ES-I3 (cell line): Measurements from ENCODE around the gene KRT16.
"Not testable (repeated sequence)": the region's sequence is repeated elsewhere in the genome, so short reads cannot be mapped to it uniquely, and the experiment has no call there.

ENCODE experiments used
- H3K36me3 ChIP-seq: 2 replicates; pipeline ENCODE4 v1.6.1; 2013; ENCODE audit warnings: mild to moderate bottlenecking, low read length, control low read depth, moderate library complexity; ENCODE audit not compliant: insufficient read depth
- H3K4me1 ChIP-seq: 2 replicates; pipeline ENCODE4 v1.6.1; 2013; ENCODE audit warnings: mild to moderate bottlenecking, control low read depth, low read length; ENCODE audit not compliant: insufficient read depth
- H3K9ac ChIP-seq: 2 replicates; pipeline ENCODE4 v1.6.1; 2013; ENCODE audit warnings: low read depth, mild to moderate bottlenecking, low read length, moderate library complexity
- H3K9me3 ChIP-seq: 2 replicates; pipeline ENCODE4 v1.6.1; 2013; ENCODE audit warnings: mild to moderate bottlenecking, low read length, moderate library complexity; ENCODE audit not compliant: control insufficient read depth, insufficient read depth

Gene KRT16

GRCh38 chr17:41595585-41595984 is 17.0 kb downstream of the KRT16 start:
- Histone ChIP-seq H3K9me3 (no peaks in the 10 kb centered on the region), H3K36me3 (no peaks in the 10 kb centered on the region), H3K9ac (no peak overlapping the region), H3K4me1 (no peaks in the 10 kb centered on the region; the same call in 1 of the 2 replicates)

DNA sequence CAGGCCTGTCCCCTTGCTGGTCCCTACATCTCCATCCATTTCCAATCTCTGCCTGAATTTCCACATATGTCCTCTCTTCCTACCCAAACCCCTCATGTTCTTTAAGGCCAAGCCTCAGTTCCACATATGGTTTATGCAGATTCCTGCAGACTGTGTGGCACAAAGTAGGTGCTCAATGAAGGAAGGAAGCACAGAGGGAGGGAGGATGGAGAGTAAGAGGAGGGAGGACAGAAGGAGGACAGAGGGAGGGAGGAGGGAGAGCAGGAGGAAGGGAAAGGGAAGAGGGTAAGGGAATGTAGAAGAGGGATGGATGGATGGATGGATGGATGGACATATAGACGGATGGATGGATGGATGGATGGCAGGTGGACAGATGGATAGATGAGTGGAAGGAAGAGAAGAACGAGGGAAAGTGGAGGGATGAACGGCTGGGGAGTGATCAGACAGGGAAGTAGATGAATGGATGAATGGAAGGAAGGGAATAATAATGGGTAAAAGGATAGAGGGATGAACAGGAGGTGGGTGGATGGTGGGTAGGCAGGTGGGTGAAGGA is 18.1 kb downstream of the KRT16 start:
- H3K9ac ChIP-seq: no peak overlapping the region
- no peaks in the 10 kb centered on the region for H3K9me3 ChIP-seq

DNA sequence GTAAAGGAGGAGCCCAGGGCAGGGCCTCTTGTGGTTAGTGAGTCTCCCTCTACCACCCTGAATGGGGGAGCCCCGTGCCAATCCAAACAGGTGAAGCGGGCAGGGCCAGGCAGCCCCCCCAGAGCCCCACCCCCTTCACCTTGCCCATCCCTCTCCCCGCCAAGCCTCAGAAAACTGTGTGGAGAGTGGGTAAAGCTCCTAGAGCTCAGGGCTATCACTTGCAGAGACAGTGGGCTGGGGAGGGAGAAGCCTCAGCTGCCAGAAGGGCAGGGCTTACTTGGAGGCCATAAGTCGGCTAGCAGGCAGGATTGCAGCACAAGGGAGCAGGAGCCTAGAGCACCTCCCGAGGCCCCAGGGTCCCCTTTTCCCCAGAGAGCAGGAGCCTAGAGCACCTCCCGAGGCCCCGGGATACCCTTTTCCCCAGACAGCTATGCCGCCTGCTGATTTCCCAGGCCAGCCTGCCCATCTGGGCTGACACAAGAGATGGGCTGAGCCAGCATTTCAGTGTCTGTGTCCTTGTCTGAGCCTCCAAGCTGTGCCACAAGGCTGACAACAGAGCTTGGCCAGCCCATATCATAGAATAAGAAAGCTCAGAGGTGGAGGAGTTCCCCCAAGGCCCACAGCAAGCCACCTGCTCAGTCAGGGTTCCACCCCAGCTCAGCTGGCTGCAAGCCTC is 19.1 kb downstream of the KRT16 start:
- Histone ChIP-seq H3K9ac (no peak overlapping the region), H3K4me1 (no peaks in the 10 kb centered on the region; the same call in 1 of the 2 replicates), H3K9me3 (no peaks in the 10 kb centered on the region), H3K36me3 (no peaks in the 10 kb centered on the region)

More for the DNA sequence above, 18.1 kb downstream of the KRT16 start:
- Histone ChIP-seq H3K36me3 (no peaks in the 10 kb centered on the region), H3K4me1 (no peaks in the 10 kb centered on the region; the same call in 1 of the 2 replicates)

GRCh38 chr17:41592601-41593305 is 19.8 kb downstream of the KRT16 start:
- no peaks in the 10 kb centered on the region for H3K36me3 ChIP-seq
- no peak overlapping the region for H3K9ac ChIP-seq
- H3K9me3 ChIP-seq: no peaks in the 10 kb centered on the region
- no peaks in the 10 kb centered on the region; the same call in 1 of the 2 replicates for H3K4me1 ChIP-seq

GRCh38 chr17:41589301-41589700 is 23.3 kb downstream of the KRT16 start:
- H3K4me1 ChIP-seq: no peaks in the 10 kb centered on the region; the same call in 1 of the 2 replicates
- no peaks in the 10 kb centered on the region for H3K36me3 ChIP-seq
- no peak overlapping the region for H3K9ac ChIP-seq
- H3K9me3 ChIP-seq: no peaks in the 10 kb centered on the region

- H3K9ac ChIP-seq: no peak overlapping the region
Measured at GRCh38 chr17:41588126-41588810, 24.3 kb downstream of the KRT16 start.

GRCh38 chr17:41586863-41587495 is 25.6 kb downstream of the KRT16 start, which contains the start of gene KRT14:
KRT14 (minus strand) TSS chr17:41586895; CDS start chr17:41586834, 61 bp downstream.
- H3K36me3 ChIP-seq: no peaks in the 10 kb centered on the region
- no peaks in the 10 kb centered on the region for H3K9me3 ChIP-seq
- no peak within 1 kb of the TSS for H3K9ac ChIP-seq
- H3K4me1 ChIP-seq: no peaks in the 10 kb centered on the region

More at GRCh38 chr17:41588126-41588810, 24.3 kb downstream of the KRT16 start:
- Histone ChIP-seq H3K4me1 (no peaks in the 10 kb centered on the region; the same call in 1 of the 2 replicates), H3K9me3 (no peaks in the 10 kb centered on the region), H3K36me3 (no peaks in the 10 kb centered on the region)

DNA sequence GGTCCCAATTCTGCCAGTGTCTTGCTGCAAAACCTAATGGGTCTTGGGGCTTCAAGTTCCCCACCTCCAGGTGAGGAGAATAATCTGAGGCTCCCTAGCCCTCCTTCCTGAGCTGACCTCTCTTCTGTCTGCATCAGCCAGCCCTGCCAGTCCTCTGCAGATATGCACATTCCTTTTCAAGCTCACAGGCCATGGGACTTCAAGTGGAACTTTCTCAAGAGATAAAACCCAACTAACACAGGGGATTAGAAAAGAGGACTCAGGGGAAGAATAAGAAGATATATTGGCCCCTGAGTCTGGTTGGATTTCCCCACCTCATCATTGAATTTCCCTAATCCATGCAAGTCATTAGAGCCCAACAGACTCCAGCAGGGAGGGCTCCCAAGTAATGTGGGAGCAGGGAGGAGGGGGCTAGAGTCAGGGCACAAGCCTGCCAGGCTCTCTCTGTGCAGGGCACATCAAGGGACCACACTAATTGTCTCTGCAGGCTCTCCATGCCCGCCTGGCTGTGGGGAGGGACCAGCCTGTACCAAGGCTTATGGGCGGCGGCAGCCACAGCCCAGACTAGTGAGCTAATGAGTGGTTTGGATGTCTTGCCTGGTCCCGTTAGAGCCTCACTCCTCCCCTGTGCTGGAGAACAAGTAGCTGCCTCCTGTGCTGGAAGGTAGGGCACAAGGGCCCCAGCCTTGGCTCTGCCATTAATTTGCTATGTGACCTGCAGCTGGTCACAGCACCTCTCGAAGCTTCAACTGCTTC is 27.1 kb downstream of the KRT16 start:
- Histone ChIP-seq H3K36me3 (no peaks in the 10 kb centered on the region), H3K4me1 (no peaks in the 10 kb centered on the region), H3K9me3 (no peaks in the 10 kb centered on the region), H3K9ac (no peak overlapping the region)

DNA sequence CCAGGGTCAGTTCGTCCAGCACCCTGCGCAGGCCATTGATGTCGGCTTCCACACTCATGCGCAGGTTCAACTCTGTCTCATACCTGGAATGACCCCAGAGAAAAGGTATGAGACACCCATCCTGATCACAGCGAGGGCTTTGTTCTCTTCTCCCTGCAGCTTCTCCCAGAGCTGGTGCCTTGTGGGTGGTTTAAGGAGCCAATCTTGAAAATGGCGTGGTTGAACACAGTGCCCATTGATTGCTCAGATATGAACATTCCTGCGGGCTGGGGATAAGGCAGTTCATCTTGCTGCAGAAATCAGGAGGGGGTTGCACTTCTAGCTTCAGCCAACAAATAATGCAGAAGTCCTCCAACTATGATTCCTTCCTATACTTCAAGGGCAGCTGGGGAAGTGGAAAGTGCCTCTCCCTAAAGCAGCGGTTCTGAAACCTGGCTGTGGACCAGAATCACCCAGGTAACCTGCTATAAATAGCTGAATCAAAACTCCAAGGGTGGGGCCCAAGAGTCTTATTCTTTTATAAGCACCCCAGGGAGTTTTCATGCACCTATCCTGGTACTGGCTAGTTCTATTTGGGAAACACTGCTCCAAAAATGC is 28.1 kb downstream of the KRT16 start:
- H3K4me1 ChIP-seq, H3K9ac ChIP-seq, H3K9me3 ChIP-seq, H3K36me3 ChIP-seq: not testable (repeated sequence)

- no peak overlapping the region for H3K9ac ChIP-seq
- H3K36me3 ChIP-seq: no peaks in the 10 kb centered on the region
- H3K9me3 ChIP-seq: no peaks in the 10 kb centered on the region
- H3K4me1 ChIP-seq: peaks cover 4% of the 10 kb centered on the region; the same call in 1 of the 2 replicates
Measured at GRCh38 chr17:41583137-41584127, 29.1 kb downstream of the KRT16 start.

GRCh38 chr17:41582061-41582968 is 30.3 kb downstream of the KRT16 start:
- not testable (repeated sequence) for H3K9me3 ChIP-seq, H3K36me3 ChIP-seq, H3K4me1 ChIP-seq, H3K9ac ChIP-seq
